Measurements from ENCODE around the gene IFIH1.

Gene IFIH1

DNA sequence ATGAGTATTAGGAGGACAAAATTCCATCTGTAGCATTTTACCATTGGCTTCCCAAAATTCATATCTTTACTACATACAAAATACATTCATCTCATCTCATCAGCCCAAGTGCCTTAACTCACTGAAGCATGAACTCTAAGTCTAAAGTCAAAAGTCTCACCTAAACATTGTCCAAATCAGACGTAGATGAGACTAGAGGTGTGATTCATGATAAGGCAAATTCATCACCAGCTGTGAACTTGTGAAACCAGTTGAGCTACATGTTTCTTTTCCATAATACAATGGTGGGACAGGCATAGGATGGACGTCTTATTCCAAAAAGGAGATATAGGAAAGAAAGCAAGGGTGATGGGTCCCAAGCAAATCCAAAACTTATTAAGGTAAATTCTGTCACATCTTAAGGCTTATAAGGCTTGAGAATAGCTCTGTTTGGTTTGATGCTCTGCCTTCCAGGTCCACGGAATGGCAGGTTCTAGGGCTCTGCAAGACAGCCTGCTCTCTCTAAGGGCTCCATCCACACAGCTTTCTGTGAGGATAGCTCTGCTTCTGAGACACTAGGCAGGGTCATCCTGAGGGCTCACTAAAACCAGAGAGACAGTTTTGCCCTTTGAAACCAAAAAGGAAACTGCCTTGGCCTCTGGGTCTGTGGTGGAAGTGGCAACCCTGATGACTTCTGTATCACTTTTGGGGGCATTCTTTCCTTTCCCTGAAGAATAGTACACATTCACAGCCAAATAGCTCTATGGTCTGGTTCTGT is 9.6 kb downstream of the IFIH1 start:
- DNase-seq: no peak

GRCh38 chr2:162305901-162306300 is 12.6 kb downstream of the IFIH1 start:
- no peak for DNase-seq

DNA sequence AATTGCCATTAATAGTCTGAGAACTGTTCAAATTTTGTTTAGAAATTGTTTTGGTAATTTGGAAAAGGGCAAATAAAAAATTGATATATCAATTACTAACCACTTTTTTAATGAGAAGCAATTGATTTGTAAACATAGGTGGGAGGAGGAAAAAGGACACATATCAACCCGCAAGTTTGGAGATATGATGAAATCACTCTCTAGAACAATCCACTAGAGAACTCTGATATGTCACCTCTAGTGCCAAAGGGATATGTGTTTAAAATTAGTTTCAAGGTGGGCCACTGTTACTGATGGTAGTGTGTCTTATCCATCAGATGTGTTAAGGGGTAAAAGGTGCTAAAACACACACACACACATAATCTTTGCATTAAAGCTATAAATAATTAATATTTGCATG is 16.6 kb downstream of the IFIH1 start:
- no peak for DNase-seq

- DNase-seq: peak; percentile 44
Measured at GRCh38 chr2:162301151-162301804, 17.2 kb downstream of the IFIH1 start.

GRCh38 chr2:162300266-162300665 is 18.2 kb downstream of the IFIH1 start:
- DNase-seq: no peak

DNA sequence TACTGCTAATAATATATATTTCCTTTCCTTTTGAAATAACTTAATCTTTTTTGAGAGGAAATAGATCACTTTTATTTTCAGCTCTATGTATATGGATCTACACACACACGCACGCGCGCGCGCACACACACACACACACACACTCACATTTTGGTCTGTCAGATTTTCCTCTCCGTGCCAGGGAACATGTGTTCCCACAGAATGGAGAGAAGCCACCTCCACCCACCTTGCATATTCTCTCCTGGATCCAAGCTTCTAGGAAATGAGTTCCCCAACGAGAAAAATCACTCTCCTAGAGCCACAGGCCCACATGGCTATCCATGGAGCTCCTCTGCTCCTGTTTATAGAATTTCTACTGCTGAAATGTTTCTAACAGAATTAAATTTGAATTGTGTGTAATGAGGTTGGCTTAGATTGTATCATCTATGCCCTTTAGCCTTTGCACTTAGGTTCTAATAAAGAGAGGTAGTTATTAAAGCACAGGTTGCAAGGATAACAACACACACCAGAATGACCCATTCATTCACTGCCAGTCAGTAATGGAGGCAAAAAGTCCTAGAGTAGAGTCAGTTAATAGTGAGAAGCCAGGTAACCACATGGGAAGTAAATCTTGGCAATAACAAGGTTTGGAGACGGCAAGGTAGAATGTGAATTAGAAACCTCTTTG is 19.7 kb downstream of the IFIH1 start:
- no peak for DNase-seq

- no peak for DNase-seq
Measured at GRCh38 chr2:162297925-162298552, 20.4 kb downstream of the IFIH1 start.

GRCh38 chr2:162295009-162295408 is 23.5 kb downstream of the IFIH1 start:
- no peak for DNase-seq

DNA sequence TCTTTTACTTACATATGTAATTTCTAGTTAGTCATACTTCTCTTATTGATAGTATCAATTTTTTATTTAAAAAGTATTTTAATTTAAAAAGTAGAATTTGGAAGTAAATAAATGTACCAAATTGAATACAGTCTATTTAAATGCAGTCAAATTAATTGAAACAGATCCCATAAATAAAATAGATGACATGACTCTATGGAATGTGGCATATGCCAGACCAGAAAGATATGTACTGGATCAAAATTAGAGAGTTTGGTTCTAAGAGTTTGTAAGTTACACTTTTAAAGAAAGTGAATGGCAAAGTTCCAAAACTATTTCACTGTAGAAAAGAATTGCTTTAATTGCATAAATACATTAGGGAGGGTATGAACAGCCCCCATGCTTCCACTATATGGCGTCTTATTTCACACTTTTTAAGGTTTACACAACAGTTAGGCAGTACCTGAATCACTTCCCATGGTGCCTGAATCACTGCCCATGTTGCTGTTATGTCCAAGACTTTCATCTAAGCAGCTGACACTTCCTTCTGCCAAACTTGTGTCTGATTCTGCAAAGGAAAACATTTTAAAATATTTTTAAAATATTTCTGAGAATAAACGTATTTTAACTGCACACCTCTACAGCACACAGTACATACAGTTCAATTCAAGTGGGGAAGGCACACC is 25.2 kb downstream of the IFIH1 start:
- no peak for DNase-seq

- no peak for DNase-seq
Measured at GRCh38 chr2:162291748-162292147, 26.7 kb downstream of the IFIH1 start.

DNA sequence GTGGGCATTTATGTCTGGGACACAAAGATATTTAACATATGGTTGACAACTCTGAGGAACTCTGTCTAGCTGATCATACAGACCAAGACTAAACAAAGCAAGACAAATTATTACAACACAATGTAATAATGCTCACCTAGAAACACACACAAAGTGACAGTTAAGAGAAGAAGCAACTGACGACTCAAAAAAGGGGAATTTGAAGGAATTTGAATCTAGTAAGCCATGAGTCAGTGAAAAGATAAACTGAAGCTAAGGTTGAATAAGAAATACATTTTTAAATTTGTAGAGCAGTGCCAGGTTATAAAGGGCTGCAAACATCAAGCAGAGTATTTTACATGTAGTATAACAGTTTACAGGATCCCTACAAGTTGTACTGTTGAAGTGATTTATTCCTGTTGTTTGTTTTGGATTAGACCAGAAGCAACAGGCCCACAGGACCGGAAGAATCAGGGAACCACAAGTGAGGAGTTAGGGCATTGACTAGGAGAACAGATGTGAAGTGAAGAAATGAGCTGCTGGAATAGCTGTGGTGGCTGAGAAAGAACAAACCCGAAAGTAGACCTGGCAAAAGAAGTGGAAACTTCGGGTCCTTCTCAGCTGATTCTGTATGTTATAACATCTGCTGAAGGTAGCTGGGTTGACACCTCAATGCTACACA is 35.6 kb downstream of the IFIH1 start:
- DNase-seq: no peak

- no peak for DNase-seq
Measured at GRCh38 chr2:162280654-162281053, 37.8 kb downstream of the IFIH1 start.

DNA sequence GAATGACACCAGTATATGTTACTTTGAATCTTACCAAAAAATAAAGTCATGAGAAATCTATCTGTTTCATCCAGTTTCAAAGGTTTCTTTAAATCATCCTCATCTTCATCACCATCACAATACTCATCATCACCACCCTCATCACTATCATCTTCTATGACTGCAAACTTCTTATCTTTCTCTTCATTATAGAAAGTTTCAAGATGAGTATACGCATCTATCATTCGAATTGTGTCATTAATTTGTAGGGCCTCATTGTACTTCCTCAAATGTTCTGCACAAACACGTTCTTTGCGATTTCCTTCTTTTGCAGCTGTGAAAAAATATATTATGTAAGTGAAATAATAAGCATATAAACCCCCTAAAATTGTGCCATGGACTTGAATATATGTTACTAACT is 41.1 kb downstream of the IFIH1 start:
- no peak for DNase-seq

DNA sequence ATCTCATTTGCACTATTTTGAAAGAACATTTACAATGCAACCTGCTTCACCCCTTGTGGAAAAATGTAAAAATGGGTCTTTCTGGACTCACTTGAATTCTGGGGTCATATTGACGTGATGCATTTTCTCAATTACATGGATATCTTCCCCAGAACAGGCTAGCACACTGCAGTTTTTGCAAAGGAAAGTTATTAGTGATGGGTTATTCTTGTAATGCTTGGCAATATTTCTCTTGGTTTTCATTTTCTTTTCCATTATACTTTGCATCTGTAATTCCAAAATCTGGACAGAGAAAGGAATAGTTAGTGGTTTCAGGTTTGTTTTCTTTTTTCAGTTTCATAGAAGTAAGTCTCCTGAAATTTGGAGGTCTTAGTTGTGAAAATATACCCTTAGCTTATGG is 50.5 kb downstream of the IFIH1 start:
- DNase-seq: no peak

- DNase-seq: no peak
Measured at GRCh38 chr2:162267496-162267895, 51.0 kb downstream of the IFIH1 start.

DNA sequence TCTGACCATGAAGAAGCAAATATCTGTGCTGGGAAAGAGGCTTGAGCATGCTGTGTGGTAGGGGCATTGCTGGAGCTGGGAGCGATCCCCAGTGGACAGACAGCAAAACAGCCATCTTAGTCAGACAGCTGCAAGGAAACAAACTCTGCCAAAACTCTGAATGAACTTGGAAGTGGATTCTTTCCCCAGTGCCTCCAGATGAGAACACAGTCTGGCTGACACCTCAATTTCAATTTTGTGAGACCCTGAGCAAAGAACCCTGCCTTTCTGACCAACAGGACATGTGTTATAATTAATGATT is 52.1 kb downstream of the IFIH1 start:
- DNase-seq: no peak

DNA sequence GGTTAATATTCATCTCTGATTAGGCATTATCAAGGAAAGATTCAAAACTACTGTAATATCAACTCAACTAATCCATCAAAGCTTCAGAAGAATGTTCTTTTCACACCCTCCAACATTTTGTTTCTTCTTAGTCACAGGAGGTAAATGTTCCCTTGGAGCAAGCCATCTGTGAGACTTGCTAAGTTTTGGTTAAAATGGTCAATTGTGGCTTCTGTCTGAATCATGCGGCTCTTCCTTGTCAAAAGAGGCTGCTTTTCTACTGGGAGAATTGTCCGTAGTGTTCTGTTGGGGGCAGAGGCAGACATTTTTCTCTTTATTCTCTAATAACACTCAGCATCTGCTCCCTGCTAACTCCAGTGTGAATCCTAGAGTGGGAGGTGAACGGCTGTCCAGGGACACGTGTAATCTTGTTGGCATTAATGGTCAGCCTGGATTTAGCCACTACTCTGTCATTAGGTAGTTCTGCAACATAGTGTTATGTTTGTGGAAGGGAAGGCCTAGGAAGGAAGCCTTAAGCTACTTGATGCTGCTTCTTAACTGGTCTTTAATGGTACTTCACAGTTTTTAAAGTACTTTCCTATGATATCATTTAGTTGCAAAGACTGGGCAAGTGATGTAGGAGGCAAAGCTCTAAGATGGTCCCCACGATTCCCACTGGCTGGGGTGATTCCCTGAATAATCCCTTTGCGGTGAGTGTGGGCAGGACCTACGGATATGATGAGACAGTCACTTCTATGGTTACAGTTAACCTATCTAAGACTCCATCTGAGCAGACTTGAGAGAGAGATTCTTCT is 52.6 kb downstream of the IFIH1 start:
- DNase-seq: no peak

DNA sequence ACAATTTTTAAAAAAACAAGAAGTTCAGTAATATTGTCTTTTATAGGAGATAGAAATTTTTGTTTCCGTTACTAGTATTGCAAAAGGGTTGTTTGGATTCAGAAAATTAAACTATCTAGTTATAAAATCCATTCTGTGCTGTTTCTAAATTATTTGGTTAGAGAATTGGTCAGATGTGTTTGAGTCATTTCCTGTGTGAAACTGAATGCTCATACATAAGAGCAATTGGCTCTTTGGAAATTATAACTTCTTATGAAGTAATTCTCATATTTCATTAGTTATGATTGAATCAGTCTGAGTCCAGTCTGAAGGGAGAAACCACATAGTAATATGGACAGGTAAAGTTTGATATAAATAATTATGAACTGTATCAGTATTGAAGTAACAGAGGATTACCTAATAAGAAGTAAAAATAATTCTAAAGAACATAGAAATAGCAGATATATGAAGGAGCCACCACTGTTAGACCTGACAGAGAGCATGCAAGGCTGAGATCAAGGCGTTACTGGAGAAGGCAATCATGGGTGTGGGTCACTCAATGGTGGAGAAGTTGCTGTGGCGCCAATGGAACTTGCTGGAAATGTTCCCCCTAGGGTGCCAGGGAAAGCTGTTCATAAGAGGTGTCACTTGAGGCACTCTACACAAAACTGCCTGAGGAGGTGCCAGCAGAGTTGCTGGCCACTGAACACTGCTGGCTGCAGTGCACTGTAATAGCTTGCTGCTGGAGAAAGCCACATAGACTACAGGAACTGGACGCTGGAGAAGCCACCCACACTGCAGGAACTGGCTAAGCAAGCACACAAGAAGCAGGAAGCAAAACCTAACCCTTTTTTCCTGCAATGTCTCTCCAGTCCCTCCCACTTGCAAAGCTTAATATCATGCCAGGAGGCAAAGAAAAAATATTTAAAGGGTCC is 57.2 kb downstream of the IFIH1 start:
- DNase-seq: no peak

DNA sequence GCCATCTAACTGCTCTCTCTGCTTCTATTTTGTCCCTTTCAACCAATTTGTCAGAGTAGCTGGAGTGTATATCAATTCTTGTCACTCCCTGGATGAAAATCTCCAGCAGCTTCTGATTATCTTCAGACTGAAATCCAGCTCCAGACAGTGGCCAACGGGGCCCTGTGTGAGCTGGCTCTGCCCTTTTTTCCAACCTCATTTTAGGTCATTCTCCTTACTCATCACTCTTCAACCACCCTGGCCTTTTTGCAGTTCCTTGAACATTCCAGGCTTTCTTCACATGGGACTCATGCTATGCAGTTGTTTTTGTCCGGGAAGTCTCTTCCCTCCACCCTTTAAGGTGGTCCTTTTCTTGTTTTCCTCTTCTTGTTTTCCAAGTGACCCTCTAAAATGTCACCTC is 59.8 kb downstream of the IFIH1 start:
- no peak for DNase-seq

- DNase-seq: no peak
Measured at GRCh38 chr2:162258169-162258568, 60.3 kb downstream of the IFIH1 start.

DNA sequence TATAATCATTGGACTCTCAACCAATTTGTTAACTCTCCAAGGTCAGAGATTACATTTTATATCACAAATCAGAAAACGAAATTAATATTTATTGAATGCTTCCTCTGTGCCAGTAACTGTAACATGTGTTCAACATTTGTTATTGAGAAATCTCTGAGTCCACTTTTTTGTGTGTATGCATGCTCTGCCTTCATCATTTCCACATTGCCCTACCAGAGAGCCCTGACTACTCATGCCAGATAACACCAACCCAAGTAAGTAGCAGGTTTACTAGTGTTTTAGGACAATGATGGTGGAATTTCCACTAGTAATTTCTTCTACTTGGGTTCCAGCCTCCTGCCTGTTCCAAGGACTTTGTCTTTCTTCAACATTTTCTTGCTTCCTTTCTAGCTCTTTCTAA is 61.1 kb downstream of the IFIH1 start:
- no peak for DNase-seq
